RPMI8226 (cell line): ENCODE results near the gene MIDN.

Experiments used
- DNase-seq: peaks from one replicate; pipeline ENCODE4 v3.0.0-alpha.2; 2015

The MIDN gene

GRCh38 chr19:1259206-1259875 is 11.0 kb downstream of the MIDN start:
- peak; percentile 75 for DNase-seq

GRCh38 chr19:1259876-1260748 is 11.7 kb downstream of the MIDN start:
- DNase-seq = no peak

- DNase-seq = peak; percentile 97
These were observed 12.6 kb downstream of the MIDN start for GRCh38 chr19:1260749-1261537.

DNA sequence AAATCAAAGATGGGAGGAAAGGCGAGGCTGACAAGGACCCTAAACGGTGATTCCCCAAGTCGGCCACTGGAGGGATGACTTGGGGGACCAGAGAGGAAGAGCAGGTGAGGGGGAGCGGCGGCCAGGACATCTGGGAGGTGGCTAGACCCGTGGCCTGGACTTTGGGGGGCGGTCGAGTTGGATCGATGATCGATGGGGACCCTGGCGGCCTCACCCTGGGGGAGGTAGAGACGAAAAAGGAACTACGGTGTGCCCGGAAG is 13.1 kb downstream of the MIDN start:
- DNase-seq = peak; percentile 56

DNA sequence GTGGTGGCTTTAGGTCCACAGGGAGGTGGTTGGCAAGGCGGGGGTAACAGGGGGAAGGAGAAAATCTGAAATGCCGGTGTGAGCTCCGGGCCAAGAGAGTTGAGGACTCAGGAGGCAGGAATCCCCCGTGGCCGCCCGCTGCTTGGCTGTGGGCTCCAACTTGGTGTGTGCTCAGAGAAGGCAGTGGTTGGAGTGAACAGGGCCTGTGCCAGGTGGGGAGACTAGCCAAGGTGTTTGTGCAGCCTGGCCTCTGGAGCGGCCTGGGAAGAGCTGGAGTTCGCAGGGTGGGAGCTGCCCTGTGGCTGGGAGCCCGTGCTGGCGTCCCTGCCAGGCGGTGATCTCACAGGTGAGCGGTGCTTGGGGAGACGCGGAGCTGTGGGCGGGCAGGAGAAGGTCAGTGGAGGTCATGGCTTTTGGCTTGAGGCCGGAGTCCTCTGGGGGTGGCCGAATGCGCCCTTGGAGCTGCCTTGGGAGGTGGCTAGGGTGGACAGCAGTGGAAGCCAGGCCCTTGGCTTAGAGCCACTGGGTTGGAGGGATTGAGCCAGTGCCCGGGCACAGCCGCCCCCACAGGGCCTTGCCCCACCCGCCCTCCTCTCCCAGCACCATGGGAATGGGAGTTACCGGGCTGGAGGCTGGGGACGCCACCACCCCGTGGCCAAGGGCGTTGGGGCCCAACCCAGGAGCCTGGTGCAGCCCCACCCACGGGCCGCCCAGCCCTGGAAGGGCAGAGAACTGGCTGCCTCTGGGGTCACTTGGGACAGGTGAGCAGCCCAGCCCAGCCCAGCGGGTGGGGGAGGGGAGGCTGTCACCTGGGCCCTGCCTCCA is 13.6 kb downstream of the MIDN start:
- peak; percentile 88 for DNase-seq

DNA sequence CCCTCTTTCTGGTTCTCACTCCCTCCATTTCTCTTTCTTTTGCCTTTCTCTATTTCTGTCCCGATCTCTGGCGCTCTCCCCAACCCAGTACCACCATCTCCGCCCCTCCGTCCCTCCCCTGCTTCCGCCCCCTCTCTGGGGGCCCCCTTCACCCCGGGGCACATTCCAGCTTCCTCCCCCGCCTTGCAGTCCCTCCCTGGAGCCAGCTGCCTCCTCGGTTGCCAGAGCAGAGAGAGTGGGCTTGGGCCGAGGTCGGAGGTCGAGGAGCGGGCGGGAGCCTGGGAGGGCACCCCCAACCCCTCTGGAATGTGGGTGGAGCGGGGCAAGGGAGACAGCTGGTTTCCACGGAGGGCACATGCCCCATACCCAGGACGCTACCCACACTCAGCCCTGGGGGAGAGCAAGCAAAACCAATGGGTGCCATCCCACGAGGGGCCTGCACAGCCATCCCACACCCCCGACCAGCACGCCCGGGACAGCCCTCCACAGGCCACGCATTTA is 14.3 kb downstream of the MIDN start:
- DNase-seq = no peak

GRCh38 chr19:1263188-1263587 is 14.8 kb downstream of the MIDN start:
- DNase-seq = no peak

DNA sequence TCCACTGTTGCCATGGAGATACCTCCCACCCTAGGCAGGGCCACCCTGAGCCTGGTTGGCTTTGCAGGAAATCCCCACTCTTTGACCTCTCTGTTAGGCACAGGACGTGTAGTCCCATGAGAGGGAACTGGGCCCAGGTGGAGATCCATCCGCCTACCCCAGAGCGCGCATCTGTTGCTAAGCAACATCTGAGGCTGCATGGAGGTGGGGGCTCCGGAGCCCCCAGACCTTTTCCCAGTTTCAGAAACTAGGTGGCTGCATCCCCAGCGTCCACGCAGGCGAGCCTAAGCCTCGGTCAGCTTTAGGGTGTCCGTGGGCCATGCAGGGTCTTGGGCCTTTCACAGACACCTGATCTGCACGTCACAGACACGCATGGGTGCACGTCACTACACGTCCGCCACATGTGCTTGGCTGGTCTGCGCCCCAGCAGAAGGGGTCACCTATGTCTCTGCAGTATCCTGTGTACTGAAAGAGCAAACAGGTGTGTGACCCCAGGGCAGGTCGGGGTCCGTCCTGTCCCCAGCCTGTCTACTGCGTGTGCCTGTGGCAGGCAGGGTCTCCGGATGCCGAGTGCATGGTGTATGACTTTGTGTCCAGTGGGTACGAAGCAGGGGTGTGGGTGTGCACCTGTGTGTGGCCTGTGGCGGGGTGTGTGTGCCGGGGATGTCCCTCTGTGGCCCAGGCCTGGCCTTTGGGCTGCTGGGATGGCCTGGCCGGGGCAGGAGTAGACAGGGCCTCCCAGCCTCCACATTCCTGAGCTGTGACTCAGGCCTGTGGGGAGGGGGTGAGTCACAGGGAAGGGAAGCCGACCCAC is 16.6 kb downstream of the MIDN start:
- DNase-seq = no peak

DNA sequence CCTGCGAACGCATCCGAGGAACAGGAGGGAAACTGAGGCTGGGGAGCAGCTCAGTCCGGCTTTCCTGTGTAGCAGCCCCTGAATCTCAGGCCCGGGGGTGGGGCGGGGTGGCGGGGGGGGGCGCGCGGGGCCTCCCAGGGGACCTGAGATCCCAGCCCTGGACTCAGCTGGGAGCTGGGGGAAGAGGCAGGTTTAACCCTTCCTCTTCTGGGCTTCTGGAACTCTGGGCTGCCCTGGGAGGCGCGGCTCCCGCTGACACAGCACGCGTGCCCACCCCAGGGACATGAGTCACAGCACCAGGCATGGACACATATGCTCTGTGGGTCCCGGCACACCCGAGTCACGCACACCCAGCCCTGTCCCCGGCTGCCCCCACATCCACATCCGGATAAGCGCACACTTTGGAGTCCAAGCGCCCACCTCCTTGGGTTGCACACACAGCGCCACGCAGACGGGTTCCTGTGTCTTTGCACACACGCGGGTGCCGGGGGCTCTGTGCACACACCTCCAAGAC is 17.3 kb downstream of the MIDN start:
- no peak for DNase-seq

DNA sequence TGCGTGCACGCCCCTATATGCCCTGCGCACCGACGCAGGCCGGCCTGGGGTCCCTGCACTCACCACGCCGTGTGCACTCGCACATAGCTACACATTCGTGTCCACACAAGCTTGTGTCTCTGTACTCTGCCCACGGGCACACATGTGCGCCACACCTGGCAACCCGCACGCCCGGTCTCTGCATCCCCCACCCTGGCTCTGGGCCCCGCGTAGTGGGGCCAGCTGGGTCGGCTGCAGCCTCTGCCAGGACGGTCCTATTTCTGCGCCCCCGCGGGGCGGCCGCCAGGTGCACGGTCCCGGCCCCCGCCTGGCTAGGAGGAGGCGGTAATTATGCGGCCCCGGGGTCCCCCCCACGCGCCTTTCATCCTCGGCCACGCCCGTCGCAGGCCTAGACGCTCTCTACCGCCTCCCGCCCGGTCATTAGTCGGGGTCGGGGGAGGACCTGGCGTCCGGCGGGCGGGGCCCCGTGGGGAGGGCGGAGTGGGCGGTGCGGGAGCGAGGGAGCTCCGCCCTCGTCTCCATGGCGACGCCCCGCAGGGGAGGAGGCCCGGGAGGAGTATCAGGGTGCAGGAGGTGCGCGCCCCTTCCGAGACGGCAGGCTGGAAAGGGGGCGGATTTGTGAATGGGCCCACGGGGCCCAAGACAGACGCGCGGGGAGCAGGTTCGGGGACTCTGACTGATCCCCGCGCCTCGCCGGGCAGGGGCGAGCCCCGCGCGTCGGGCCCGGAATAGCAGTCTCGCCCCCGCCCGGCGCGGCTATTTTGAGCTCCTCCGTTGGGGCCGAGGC is 17.9 kb downstream of the MIDN start:
- DNase-seq = peak; percentile 96

DNA sequence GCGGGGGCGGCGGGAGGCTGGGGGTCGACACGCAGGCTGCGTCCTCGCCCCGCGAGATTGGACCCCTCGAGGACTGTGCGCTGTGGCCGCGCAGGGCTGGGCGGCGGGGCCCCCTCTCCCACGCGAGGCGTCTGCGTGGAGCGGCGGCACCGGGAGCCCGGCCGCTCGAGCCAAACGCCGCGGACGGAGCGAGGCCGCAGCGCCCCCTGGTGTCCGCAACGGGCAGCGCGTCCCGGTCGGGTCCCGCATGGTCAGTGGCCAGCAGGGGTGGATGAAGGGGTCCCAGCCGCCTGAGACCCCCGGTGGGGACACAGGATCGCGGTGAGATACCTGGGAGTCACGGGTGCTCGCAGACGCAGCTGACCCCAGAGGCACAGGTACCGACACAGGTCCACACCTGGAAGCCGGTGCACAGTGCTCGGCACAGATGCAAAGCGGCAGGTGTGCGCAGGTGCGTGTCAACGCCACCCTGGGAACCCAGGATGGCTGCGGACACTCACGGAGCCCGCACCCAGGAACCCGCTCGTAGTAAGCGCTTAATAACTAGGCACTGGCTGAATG is 18.6 kb downstream of the MIDN start:
- DNase-seq = peak; percentile 71

DNA sequence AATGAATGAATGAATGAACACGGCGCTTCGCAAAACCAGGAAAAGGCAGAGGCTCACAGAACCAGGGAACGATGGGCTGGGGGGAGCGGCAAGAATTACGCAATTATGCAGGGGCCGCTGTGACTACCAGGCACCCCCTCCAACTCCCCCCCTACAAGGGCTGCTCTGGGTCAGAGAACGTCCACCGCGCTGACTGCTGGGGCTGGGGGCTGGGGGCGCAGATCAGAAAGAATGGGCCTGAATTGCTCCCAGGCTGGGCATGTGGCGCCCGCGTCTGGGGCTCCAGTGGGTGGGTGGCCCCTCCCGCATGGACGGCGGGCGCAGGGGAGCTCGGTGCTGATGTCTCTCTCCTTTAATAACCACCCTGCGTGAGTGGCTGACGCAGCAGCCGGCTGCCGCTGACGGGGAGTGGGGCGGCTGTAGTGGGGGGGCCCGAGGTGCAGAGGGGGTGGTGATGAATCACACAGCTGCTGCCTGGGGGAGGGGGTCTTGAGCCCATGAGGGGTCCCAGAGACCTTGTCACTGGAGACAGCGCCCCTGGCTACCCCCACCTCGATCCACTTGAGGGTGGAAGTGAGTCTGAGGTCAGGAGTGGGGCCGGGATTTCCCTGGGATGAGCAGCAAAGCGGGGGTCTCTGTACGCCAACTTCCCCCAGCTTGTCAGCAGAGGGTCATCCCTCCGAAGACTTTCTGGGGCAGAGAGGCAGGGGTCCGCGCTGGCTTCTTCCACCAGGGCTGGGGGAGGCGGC is 19.3 kb downstream of the MIDN start:
- peak; percentile 68 for DNase-seq

- no peak for DNase-seq
These were observed 20.1 kb downstream of the MIDN start for GRCh38 chr19:1268226-1269064.

DNA sequence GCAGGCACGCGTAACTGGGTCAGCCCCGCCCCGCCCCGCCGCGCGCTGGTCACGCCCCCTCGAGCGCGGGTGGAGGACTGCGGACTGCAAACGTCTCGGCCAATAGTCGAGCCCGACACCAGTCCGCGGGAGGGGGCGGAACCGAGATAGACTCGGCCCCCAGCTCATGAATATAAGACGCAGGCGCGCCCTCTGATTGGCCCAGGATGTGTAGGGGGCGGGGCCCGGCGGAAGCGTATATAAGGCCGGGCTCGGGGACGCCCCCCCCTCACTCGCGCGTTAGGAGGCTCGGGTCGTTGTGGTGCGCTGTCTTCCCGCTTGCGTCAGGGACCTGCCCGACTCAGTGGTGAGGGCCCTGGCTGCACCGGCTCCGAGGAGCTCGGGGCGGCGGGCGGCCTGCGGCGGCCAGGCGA is 20.7 kb downstream of the MIDN start, which contains the start of gene CIRBP:
TSS of gene CIRBP (plus strand) at position 268 of the 413 bp plus-strand sequence. CDS start 1,602 bp downstream, outside the sequence.
- peak; percentile 99 for DNase-seq

GRCh38 chr19:1269478-1270212 is 21.3 kb downstream of the MIDN start:
- peak; percentile 91 for DNase-seq

- peak; percentile 62 for DNase-seq
These were observed 21.9 kb downstream of the MIDN start for GRCh38 chr19:1270213-1270853.
